K562 (cell line): Measurements from ENCODE around the gene DRC3. TPM values are rescaled to one million over a fixed set of nuclear protein-coding genes. Genes with fewer than 3 reads are reported as not detected.

Experiments used
- ATAC-seq: fragments of 200-7000 bp; cut with Tn5 transposase; 3 replicates; pipeline ENCODE4 v1.9.1; 2020; ENCODE audit warnings: moderate library complexity
- BruUV-seq: library from RNA; stranded (reverse); fragments of 400-500 nt; replicated peaks from 2 replicates; lab custom pipeline; 2021; lab: Mats Ljungman, UMichigan
- CTCF ChIA-PET: fragments of 300-600 bp; formaldehyde crosslinking; extraction: SDS; loops from one replicate; lab custom pipeline; 2021; ENCODE audit warnings: low intra/inter-chr PET ratio; lab: Yijun Ruan, JAX
- POLR2A ChIA-PET: fragments of 300-600, 350-650 bp; sonication (Branson Sonifier 250); formaldehyde crosslinking; extraction: SDS; loops from one replicate; lab custom pipeline; 2021; ENCODE audit warnings: antibody characterized with exemption, inconsistent platforms; lab: Yijun Ruan, JAX
- DNase-seq, 4 experiments: peaks; one replicate each; pipeline versions ENCODE4 v3.0.0 to v3.0.0-alpha.2; 2011 to 2018; ENCODE audit warnings: low spot score in 3 of 4, mixed read lengths in 3 of 4; ENCODE audit errors: extremely low read depth in 1 of 4
- FAIRE-seq: peaks from 2 replicates; lab custom pipeline; 2011; peaks lifted over from hg19 to GRCh38; lab: Jason Lieb, UNC
- H2AFZ ChIP-seq: 2 replicates; pipeline ENCODE4 v1.6.0; 2011; ENCODE audit warnings: low read depth, low read length, control low read depth, inconsistent platforms
- H3K27ac ChIP-seq: fragments of 200-600 bp; 3 replicates; pipeline ENCODE4 v1.8.0; 2011; ENCODE audit warnings: low read depth, mild to moderate bottlenecking, control low read depth, inconsistent platforms, low read length, moderate library complexity, mixed read lengths; ENCODE audit errors: extremely low read depth
- H3K27me3 ChIP-seq, 2 experiments: fragments of 300-600 bp in 1 of 2; 2 replicates in 1 of 2; 3 replicates in 1 of 2; pipeline versions ENCODE4 v1.6.0 to v1.8.0; 2011; ENCODE audit warnings: inconsistent platforms in 2 of 2, low read length in 2 of 2, mild to moderate bottlenecking in 1 of 2, mixed read lengths in 1 of 2, moderate library complexity in 1 of 2; ENCODE audit not compliant: control insufficient read depth in 2 of 2, insufficient read depth in 2 of 2
- H3K36me3 ChIP-seq: fragments of 300-600 bp; 3 replicates; pipeline ENCODE4 v1.8.0; 2011; ENCODE audit warnings: mild to moderate bottlenecking, low read length, inconsistent platforms; ENCODE audit not compliant: control insufficient read depth, insufficient read depth
- H3K4me1 ChIP-seq, 2 experiments: fragments of 200-600 bp in 1 of 2; replicated peaks in 1 of 2; 2 replicates in 1 of 2; 3 replicates in 1 of 2; pipeline versions ENCODE4 v1.5.1 to v1.8.0; 2011; ENCODE audit warnings: inconsistent platforms in 2 of 2, low read length in 2 of 2, mild to moderate bottlenecking in 1 of 2, mixed read lengths in 1 of 2, moderate library complexity in 1 of 2; ENCODE audit not compliant: control insufficient read depth in 2 of 2, insufficient read depth in 2 of 2
- H3K4me2 ChIP-seq: 2 replicates; pipeline ENCODE4 v1.6.1; 2011; ENCODE audit warnings: low read length, control low read depth, inconsistent platforms, mixed read lengths; ENCODE audit not compliant: insufficient read depth
- H3K4me3 ChIP-seq: fragments of 200-600 bp; sonication (generic), shearing (Covaris generic); 2 replicates; pipeline ENCODE4 v1.5.1; 2016; ENCODE audit warnings: control low read depth, inconsistent platforms
- H3K79me2 ChIP-seq: fragments of 200-600 bp; 3 replicates; pipeline ENCODE4 v1.8.0; 2011; ENCODE audit warnings: low read length, inconsistent platforms; ENCODE audit not compliant: control insufficient read depth, insufficient read depth
- H3K9ac ChIP-seq, 2 experiments: 2 replicates each; pipeline versions ENCODE4 v1.6.0 to v1.6.1; 2011; ENCODE audit warnings: low read depth in 2 of 2, low read length in 2 of 2, control low read depth in 1 of 2, inconsistent platforms in 1 of 2, mild to moderate bottlenecking in 1 of 2, mixed read lengths in 1 of 2; ENCODE audit not compliant: insufficient read depth in 1 of 2
- H3K9me1 ChIP-seq: one replicate; pipeline ENCODE4 v1.6.0; 2011; ENCODE audit warnings: inconsistent platforms, mild to moderate bottlenecking, low read length, moderate library complexity; ENCODE audit not compliant: control insufficient read depth, insufficient read depth
- H3K9me3 ChIP-seq: replicated peaks from 2 replicates; pipeline ENCODE4 v1.5.1; 2011; ENCODE audit warnings: low read depth, low read length, inconsistent platforms; ENCODE audit not compliant: control insufficient read depth, insufficient read depth
- H4K20me1 ChIP-seq: replicated peaks from 2 replicates; pipeline ENCODE4 v1.6.1; 2011; ENCODE audit warnings: low read length, inconsistent platforms, mixed read lengths; ENCODE audit not compliant: control insufficient read depth, insufficient read depth
- PHF8 ChIP-seq: fragments of 200-600 bp; sonication (generic); IDR thresholded peaks from 2 replicates; pipeline ENCODE4 v1.6.1; 2012; ENCODE audit warnings: mixed run types, mild to moderate bottlenecking, inconsistent platforms, low read length, moderate library complexity, borderline replicate concordance
- ZBTB7A ChIP-seq: IDR thresholded peaks from 2 replicates; pipeline ENCODE4 v1.6.1; 2011; ENCODE audit warnings: low read depth, mild to moderate bottlenecking, low read length, moderate library complexity, borderline replicate concordance; ENCODE audit not compliant: control insufficient read depth
- ZFP30 ChIP-seq: fragments of 250-450 bp; sonication (Bioruptor Pico); IDR thresholded peaks from 2 replicates; pipeline ENCODE4 v1.8.0; 2022; ENCODE audit warnings: moderate library complexity, mild to moderate bottlenecking, inconsistent platforms, borderline replicate concordance
- WGBS: fragments of 100-300 bp; shearing (Covaris generic); methylation state at CpG from one replicate; pipeline ENCODE4 v1.1.6; 2016; ENCODE audit warnings: low coverage, mixed read lengths; ENCODE audit not compliant: insufficient coverage; ENCODE audit errors: missing lambda C conversion rate; 5-methylcytosine and 5-hydroxymethylcytosine counted together
- in situ Hi-C: fragments of 300-500 bp; cut with MboI; formaldehyde crosslinking; loops from 4 replicates; pipeline ENCODE4 v1.15.0; 2018; ENCODE audit warnings: inconsistent platforms, mixed read lengths
- intact Hi-C: fragments of 100-400 bp; cut with micrococcal nuclease; formaldehyde crosslinking; loops from 2 replicates; pipeline ENCODE4 v1.14.2; 2022
- polyA plus RNA-seq, 8 experiments: library from polyadenylated mRNA; depleted of rRNA in 4 of 8; stranded (reverse) in 5 of 8; unstranded in 3 of 8; fragments of >200 nt; fragmentation: Nextera tagmentation in 2 of 8; fragmentation: Illumina TruSeq in 1 of 8; extraction: Ambion mirVana in 2 of 8; extraction: Trizol in 1 of 8; gene quantifications; 2 replicates each; pipeline versions ENCODE4 v1.2.1 to v1.2.3, GENCODE V29; 2011 to 2014; ENCODE audit warnings: inconsistent platforms in 1 of 8, missing spikeins in 1 of 8
- total RNA-seq, 7 experiments: library from RNA; depleted of rRNA in 6 of 7; stranded (reverse); fragments of >200 nt in 6 of 7; fragmentation: Illumina TruSeq in 2 of 7; extraction: Trizol in 2 of 7; gene quantifications; 2 replicates each; pipeline versions ENCODE4 v1.2.1 to v1.2.3, GENCODE V29; 2011 to 2021; ENCODE audit warnings: low replicate concordance in 1 of 7
- TF ChIP-seq, protein P1 (sequence below), 3 experiments: IDR thresholded peaks in 2 of 3; conservative IDR thresholded peaks in 1 of 3; 2 replicates each; pipeline ENCODE4 v1.5.1; 2011 to 2012; ENCODE audit warnings: low read length in 3 of 3, mild to moderate bottlenecking in 3 of 3, control low read depth in 2 of 3, improper control_type of control experiment in 1 of 3, inconsistent platforms in 1 of 3, low read depth in 1 of 3, mixed read lengths in 1 of 3, moderate library complexity in 1 of 3; ENCODE audit not compliant: insufficient read depth in 2 of 3

Gene DRC3
- total and polyA plus RNA-seq, 9 of the 15 experiments (the other 6 are each of a cell fraction or from before 2014, with no cell fraction given), result 0.10 to 0.84 (median 0.30) TPM; not detected in 3

DNA sequence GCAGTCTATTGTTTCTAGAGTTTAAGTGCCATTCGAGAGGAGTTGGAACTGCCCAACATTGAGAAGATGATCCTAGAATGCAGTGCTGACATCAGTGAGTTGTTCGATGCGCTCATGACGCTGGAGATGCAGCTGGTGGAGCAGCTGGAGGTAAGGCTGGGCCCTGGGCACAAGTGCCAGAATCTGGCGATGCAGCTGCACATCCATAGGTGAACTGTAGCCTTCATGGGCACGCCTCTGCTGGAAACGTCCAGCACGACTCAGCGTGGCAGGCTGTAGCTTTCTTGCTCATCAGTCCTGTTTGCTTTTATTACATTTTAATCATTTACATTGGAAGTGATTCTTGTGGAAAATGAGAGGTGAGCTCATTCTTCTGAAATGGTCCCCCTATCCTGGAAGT, 31.7 kb downstream of the DRC3 start (continued):
- TF ChIP-seq ZFP30 (CRISPR knock-in tag), result no peak
- no peak for TF ChIP-seq PHF8

DNA sequence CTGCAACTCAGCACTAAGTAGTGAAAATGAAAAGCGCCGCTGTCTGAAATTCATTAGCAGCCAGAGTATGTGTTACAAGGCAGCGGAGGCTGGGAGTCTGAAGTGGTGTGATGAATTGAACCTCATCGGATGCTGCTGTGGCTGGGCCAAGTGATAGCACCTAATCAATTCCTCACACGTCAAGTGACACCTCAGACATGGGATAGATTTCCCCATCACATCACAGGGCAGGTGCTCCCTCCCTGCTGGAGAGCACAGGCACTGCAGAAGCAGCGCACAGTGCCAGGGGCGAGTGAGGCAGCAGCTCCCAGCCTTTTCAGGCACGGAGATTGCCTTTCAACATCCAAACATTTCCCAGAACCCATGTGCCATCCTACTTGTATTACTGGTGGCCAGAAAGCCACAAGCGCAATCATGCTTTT, 32.2 kb downstream of the DRC3 start:
- FAIRE-seq (no peak), ATAC-seq (peak; percentile 54; the same call in 1 of the 3 replicates), DNase-seq (peak in 1 of 4 experiments; percentile 15)
- H3K9ac ChIP-seq, result no peak overlapping the region; a peak in 1 of 4 replicates
- H3K27me3 ChIP-seq, result no peaks in the 10 kb centered on the region
- no peak overlapping the region for H2AFZ ChIP-seq
- no peaks in the 10 kb centered on the region for H3K9me3 ChIP-seq
- H3K79me2 ChIP-seq, result no peaks in the 10 kb centered on the region
- H3K9me1 ChIP-seq, result no peaks in the 10 kb centered on the region
- POLR2A ChIA-PET, result no interaction called here
- H3K27ac ChIP-seq, result no peak overlapping the region
- in situ Hi-C loops (no loop called here), intact Hi-C loops (no loop called here)
- no peaks in the 10 kb centered on the region for H4K20me1 ChIP-seq
- no peak for TF ChIP-seq ZBTB7A
- TF ChIP-seq, protein P1, sequence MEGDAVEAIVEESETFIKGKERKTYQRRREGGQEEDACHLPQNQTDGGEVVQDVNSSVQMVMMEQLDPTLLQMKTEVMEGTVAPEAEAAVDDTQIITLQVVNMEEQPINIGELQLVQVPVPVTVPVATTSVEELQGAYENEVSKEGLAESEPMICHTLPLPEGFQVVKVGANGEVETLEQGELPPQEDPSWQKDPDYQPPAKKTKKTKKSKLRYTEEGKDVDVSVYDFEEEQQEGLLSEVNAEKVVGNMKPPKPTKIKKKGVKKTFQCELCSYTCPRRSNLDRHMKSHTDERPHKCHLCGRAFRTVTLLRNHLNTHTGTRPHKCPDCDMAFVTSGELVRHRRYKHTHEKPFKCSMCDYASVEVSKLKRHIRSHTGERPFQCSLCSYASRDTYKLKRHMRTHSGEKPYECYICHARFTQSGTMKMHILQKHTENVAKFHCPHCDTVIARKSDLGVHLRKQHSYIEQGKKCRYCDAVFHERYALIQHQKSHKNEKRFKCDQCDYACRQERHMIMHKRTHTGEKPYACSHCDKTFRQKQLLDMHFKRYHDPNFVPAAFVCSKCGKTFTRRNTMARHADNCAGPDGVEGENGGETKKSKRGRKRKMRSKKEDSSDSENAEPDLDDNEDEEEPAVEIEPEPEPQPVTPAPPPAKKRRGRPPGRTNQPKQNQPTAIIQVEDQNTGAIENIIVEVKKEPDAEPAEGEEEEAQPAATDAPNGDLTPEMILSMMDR (IDR thresholded peaks at IDR 0.05 in 2 of 3, conservative IDR thresholded peaks at IDR 0.05 in 1 of 3; ENCODE audit: insufficient read depth in 2 of 3, low read depth in 1 of 3, low read length in 3 of 3), result peak in 1 of 3 experiments; percentile 34; a peak in 1 of 6 replicates
- no peak overlapping the region for H3K4me3 ChIP-seq
- CTCF ChIA-PET, result no interaction called here
- H3K36me3 ChIP-seq, result no peaks in the 10 kb centered on the region; the same call in 2 of the 3 replicates
- peaks cover 0 to 8% of the 10 kb centered on the region in 2 experiments; a peak in 3 of 5 replicates for H3K4me1 ChIP-seq
- no peak overlapping the region for H3K4me2 ChIP-seq
- 56% methylated on average over 9 of the region's 9 CpGs for WGBS
- BruUV-seq, result no TSS peak
